Cortex of kidney (tissue), 1 donor: Measurements from ENCODE around the gene OR56B4.
"Not testable (repeated sequence)": the region's sequence is repeated elsewhere in the genome, so short reads cannot be mapped to it uniquely, and the experiment has no call there.

ENCODE experiments used
- DNase-seq: peaks from one replicate; lab custom pipeline; 2025; lab: John Stamatoyannopoulos, UW

Gene OR56B4

GRCh38 chr11:6107384-6107783, at the start of gene OR56B4:
OR56B4 (plus strand) TSS chr11:6107684; CDS start chr11:6107779, 95 bp downstream.
- DNase-seq: not testable (repeated sequence)

- DNase-seq: no peak
Measured at GRCh38 chr11:6061475-6061874, 46.0 kb upstream of the OR56B4 start.

- no peak for DNase-seq
Measured at GRCh38 chr11:6062691-6063358, 44.7 kb upstream of the OR56B4 start.

- no peak for DNase-seq
Measured at GRCh38 chr11:6067502-6067901, 40.0 kb upstream of the OR56B4 start.

- DNase-seq: not testable (repeated sequence)
Measured at GRCh38 chr11:6076443-6076842, 31.0 kb upstream of the OR56B4 start.

GRCh38 chr11:6077723-6078122, 29.8 kb upstream of the OR56B4 start:
- no peak for DNase-seq

- no peak for DNase-seq
Measured at GRCh38 chr11:6079463-6079862, 28.0 kb upstream of the OR56B4 start.

GRCh38 chr11:6083129-6083528, 24.4 kb upstream of the OR56B4 start:
- no peak for DNase-seq

GRCh38 chr11:6084587-6084986, 22.9 kb upstream of the OR56B4 start:
- DNase-seq: no peak

- no peak for DNase-seq
Measured at GRCh38 chr11:6094186-6094585, 13.3 kb upstream of the OR56B4 start.

GRCh38 chr11:6095798-6096197, 11.7 kb upstream of the OR56B4 start:
- no peak for DNase-seq

- DNase-seq: no peak
Measured at GRCh38 chr11:6096417-6096816, 11.1 kb upstream of the OR56B4 start.

GRCh38 chr11:6099577-6099976, 7.9 kb upstream of the OR56B4 start:
- DNase-seq: no peak

GRCh38 chr11:6110011-6110410, 2.5 kb downstream of the OR56B4 start:
- DNase-seq: no peak

GRCh38 chr11:6111673-6112072, 4.2 kb downstream of the OR56B4 start:
- DNase-seq: no peak

GRCh38 chr11:6116638-6117037, 9.2 kb downstream of the OR56B4 start:
- DNase-seq: no peak

GRCh38 chr11:6124245-6124644, 16.8 kb downstream of the OR56B4 start:
- DNase-seq: no peak

- DNase-seq: no peak
Measured at GRCh38 chr11:6127881-6128280, 20.4 kb downstream of the OR56B4 start.

- no peak for DNase-seq
Measured at GRCh38 chr11:6129011-6129410, 21.5 kb downstream of the OR56B4 start.

- no peak for DNase-seq
Measured at GRCh38 chr11:6129635-6130034, 22.2 kb downstream of the OR56B4 start.

GRCh38 chr11:6132431-6132830, 24.9 kb downstream of the OR56B4 start:
- no peak for DNase-seq

- DNase-seq: not testable (repeated sequence)
Measured at GRCh38 chr11:6135936-6136335, 28.5 kb downstream of the OR56B4 start.

GRCh38 chr11:6142936-6143335, 35.5 kb downstream of the OR56B4 start:
- no peak for DNase-seq

GRCh38 chr11:6143737-6144136, 36.3 kb downstream of the OR56B4 start:
- not testable (repeated sequence) for DNase-seq
